KMS-11 (cell line): ENCODE results near the gene TRIM44.
"Not testable (repeated sequence)": the region's sequence is repeated elsewhere in the genome, so short reads cannot be mapped to it uniquely, and the experiment has no call there.

ENCODE experiments used
- H2AFZ ChIP-seq: fragments of 200-600 bp; sonication (generic); 2 replicates; pipeline ENCODE4 v1.6.1; 2016; ENCODE audit warnings: antibody characterized with exemption, mixed run types, low read depth
- H3K27ac ChIP-seq: fragments of 200-600 bp; sonication (generic); 2 replicates; pipeline ENCODE4 v1.6.1; 2016; ENCODE audit warnings: mild to moderate bottlenecking, mixed run types
- H3K27me3 ChIP-seq: fragments of 200-600 bp; sonication (generic); 2 replicates; pipeline ENCODE4 v1.6.1; 2017; ENCODE audit warnings: mild to moderate bottlenecking, low read depth, mixed run types, moderate library complexity; ENCODE audit not compliant: insufficient read depth
- H3K36me3 ChIP-seq: fragments of 200-600 bp; sonication (generic); 2 replicates; pipeline ENCODE4 v1.6.1; 2017; ENCODE audit warnings: mild to moderate bottlenecking, mixed run types; ENCODE audit not compliant: insufficient read depth
- H3K4me1 ChIP-seq: fragments of 200-600 bp; sonication (generic); 2 replicates; pipeline ENCODE4 v1.6.1; 2016; ENCODE audit warnings: mild to moderate bottlenecking, low read depth, mixed run types; ENCODE audit not compliant: poor library complexity, severe bottlenecking
- H3K4me2 ChIP-seq: fragments of 200-600 bp; sonication (generic); 2 replicates; pipeline ENCODE4 v1.7.0; 2016; ENCODE audit warnings: mild to moderate bottlenecking, mixed run types
- H3K4me3 ChIP-seq: fragments of 200-600 bp; sonication (generic); IDR thresholded peaks from 2 replicates; pipeline ENCODE4 v1.6.1; 2017; ENCODE audit warnings: low read depth, low read length, mixed read lengths; ENCODE audit not compliant: insufficient read depth
- H3K79me2 ChIP-seq: fragments of 200-600 bp; sonication (generic); 2 replicates; pipeline ENCODE4 v1.6.1; 2016; ENCODE audit warnings: low read depth, mixed run types; ENCODE audit not compliant: insufficient read depth
- H3K9ac ChIP-seq: fragments of 200-600 bp; sonication (generic); 2 replicates; pipeline ENCODE4 v1.6.1; 2016; ENCODE audit warnings: mild to moderate bottlenecking, mixed run types
- H4K20me1 ChIP-seq: fragments of 200-600 bp; sonication (generic); 2 replicates; pipeline ENCODE4 v1.6.1; 2016; ENCODE audit warnings: mild to moderate bottlenecking, mixed run types; ENCODE audit not compliant: insufficient read depth
- TF ChIP-seq, protein P1 (sequence below): fragments of 200-600 bp; sonication (generic); conservative IDR thresholded peaks from 2 replicates; pipeline ENCODE4 v1.6.1; 2017; ENCODE audit warnings: low read depth, mild to moderate bottlenecking, antibody characterized with exemption, low read length, moderate library complexity, mixed read lengths

The TRIM44 gene

GRCh38 chr11:35651263-35651662, 11.3 kb upstream of the TRIM44 start:
- H3K9ac ChIP-seq: no peak overlapping the region
- H3K27ac ChIP-seq: no peak overlapping the region

DNA sequence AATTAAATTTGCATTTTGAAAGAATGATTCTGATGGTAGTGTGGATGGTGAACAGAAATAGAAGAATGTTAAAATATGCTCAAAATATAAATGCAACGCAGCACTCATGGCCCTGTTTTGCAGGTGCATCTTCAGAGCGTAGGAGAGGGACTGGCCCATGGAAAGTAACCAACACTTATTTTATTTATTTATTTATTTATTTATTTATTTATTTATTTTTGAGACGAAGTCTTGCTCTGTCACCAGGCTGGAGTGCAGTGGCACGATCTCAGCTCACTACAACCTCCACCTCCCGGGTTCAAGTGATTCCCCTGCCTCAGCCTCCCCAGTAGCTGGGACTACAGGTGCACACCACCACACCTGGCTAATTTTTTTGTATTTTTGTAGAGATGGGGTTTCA, 9.8 kb upstream of the TRIM44 start:
- not testable (repeated sequence) for H3K4me1 ChIP-seq, H3K27me3 ChIP-seq, H4K20me1 ChIP-seq, H2AFZ ChIP-seq, H3K9ac ChIP-seq, H3K79me2 ChIP-seq, H3K36me3 ChIP-seq, H3K27ac ChIP-seq, H3K4me3 ChIP-seq, H3K4me2 ChIP-seq

More at GRCh38 chr11:35651263-35651662, 11.3 kb upstream of the TRIM44 start:
- no peak overlapping the region for H3K4me3 ChIP-seq
- no peak overlapping the region for H3K4me2 ChIP-seq
- TF ChIP-seq, protein P1, sequence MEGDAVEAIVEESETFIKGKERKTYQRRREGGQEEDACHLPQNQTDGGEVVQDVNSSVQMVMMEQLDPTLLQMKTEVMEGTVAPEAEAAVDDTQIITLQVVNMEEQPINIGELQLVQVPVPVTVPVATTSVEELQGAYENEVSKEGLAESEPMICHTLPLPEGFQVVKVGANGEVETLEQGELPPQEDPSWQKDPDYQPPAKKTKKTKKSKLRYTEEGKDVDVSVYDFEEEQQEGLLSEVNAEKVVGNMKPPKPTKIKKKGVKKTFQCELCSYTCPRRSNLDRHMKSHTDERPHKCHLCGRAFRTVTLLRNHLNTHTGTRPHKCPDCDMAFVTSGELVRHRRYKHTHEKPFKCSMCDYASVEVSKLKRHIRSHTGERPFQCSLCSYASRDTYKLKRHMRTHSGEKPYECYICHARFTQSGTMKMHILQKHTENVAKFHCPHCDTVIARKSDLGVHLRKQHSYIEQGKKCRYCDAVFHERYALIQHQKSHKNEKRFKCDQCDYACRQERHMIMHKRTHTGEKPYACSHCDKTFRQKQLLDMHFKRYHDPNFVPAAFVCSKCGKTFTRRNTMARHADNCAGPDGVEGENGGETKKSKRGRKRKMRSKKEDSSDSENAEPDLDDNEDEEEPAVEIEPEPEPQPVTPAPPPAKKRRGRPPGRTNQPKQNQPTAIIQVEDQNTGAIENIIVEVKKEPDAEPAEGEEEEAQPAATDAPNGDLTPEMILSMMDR: no peak
- no peaks in the 10 kb centered on the region for H3K36me3 ChIP-seq
- no peak overlapping the region for H2AFZ ChIP-seq
- H4K20me1 ChIP-seq: no peaks in the 10 kb centered on the region
- no peaks in the 10 kb centered on the region for H3K4me1 ChIP-seq
- H3K27me3 ChIP-seq: no peaks in the 10 kb centered on the region
- no peaks in the 10 kb centered on the region for H3K79me2 ChIP-seq

DNA sequence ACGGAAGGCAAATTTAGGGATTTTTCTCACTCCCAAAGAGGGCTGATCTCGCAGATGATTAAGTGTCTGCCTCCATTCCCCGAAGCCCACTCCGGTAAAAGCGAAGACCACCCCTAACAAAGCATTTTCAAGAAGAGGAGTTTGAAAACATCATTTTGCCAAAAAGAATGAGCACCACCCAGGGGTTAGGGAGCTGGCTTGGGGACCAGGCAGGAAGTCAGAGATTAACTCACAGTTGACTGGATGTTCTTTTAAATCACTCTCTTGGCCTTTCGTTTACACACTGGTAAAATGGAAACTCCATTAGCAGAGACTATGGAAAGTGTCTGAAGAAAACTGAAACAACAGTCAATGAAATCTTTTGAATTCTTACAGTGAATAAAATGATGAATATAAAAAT, 7.9 kb upstream of the TRIM44 start:
- Histone ChIP-seq H4K20me1 (no peaks in the 10 kb centered on the region), H3K9ac (no peak overlapping the region), H2AFZ (no peak overlapping the region), H3K27me3 (no peaks in the 10 kb centered on the region), H3K79me2 (no peaks in the 10 kb centered on the region), H3K36me3 (no peaks in the 10 kb centered on the region), H3K4me2 (no peak overlapping the region), H3K4me1 (no peaks in the 10 kb centered on the region), H3K27ac (no peak overlapping the region), H3K4me3 (no peak overlapping the region)
- TF ChIP-seq, protein P1: no peak

DNA sequence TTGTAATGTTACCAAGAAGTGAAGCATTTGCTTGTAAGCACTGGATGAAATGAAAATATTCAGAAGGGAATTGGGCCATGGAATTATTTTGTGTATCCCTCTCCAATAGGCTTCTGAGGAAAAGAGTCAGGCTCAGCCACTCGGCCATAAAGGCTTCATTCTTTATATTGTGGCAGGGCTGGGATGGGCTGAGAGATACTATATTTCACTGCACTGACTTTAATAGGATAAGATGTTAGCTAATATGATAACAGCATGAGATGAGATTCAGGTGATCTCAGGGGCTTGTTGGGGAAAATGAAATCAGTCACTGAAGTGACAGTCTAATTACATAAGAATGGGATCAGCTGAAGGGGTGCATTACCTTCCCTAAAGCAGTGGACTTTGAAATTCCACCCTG, 7.3 kb upstream of the TRIM44 start:
- no peaks in the 10 kb centered on the region for H3K36me3 ChIP-seq
- TF ChIP-seq, protein P1: no peak
- no peaks in the 10 kb centered on the region for H3K27me3 ChIP-seq
- no peak overlapping the region for H2AFZ ChIP-seq
- H3K4me2 ChIP-seq: no peak overlapping the region
- no peaks in the 10 kb centered on the region for H4K20me1 ChIP-seq
- H3K27ac ChIP-seq: no peak overlapping the region
- no peaks in the 10 kb centered on the region for H3K79me2 ChIP-seq
- no peak overlapping the region for H3K9ac ChIP-seq
- H3K4me1 ChIP-seq: no peaks in the 10 kb centered on the region
- no peak overlapping the region for H3K4me3 ChIP-seq

GRCh38 chr11:35655856-35656255, 6.7 kb upstream of the TRIM44 start:
- Histone ChIP-seq H3K27me3 (no peaks in the 10 kb centered on the region), H3K9ac (no peak overlapping the region), H3K79me2 (no peaks in the 10 kb centered on the region), H3K4me2 (no peak overlapping the region), H3K4me3 (no peak overlapping the region), H3K36me3 (no peaks in the 10 kb centered on the region), H2AFZ (no peak overlapping the region), H3K27ac (no peak overlapping the region), H3K4me1 (peaks cover 1% of the 10 kb centered on the region), H4K20me1 (no peaks in the 10 kb centered on the region)
- TF ChIP-seq, protein P1: no peak
